ENCODE results near the gene FADD. TPM values are rescaled to one million over a fixed set of nuclear protein-coding genes. Genes with fewer than 3 reads are reported as not detected.

The FADD gene
- total and polyA plus RNA-seq, 2 donors from 2014 or later = 27.8 to 31.5 TPM

- Histone ChIP-seq H3K4me1 (ENCODE audit: control insufficient read depth in 2 of 3, insufficient read depth in 2 of 3, low read depth in 1 of 3, low read length in 3 of 3) (peaks cover 0 to under 1% (median 0%) of the 10 kb centered on the region in 3 donors), H3K9ac (ENCODE audit: low read length in 3 of 3) (no peak overlapping the region), H3K9me3 (ENCODE audit: control insufficient read depth in 2 of 3, insufficient read depth in 1 of 3, low read length in 3 of 3) (peaks cover 0 to 2% (median 0%) of the 10 kb centered on the region in 3 donors), H3K36me3 (ENCODE audit: control insufficient read depth in 2 of 3, insufficient read depth in 3 of 3, low read length in 3 of 3) (no peaks in the 10 kb centered on the region), H3K4me3 (ENCODE audit: low read length in 3 of 3) (no peak overlapping the region), H3K27ac (ENCODE audit: low read depth in 2 of 2, low read length in 2 of 2) (no peak overlapping the region), H3K27me3 (ENCODE audit: control insufficient read depth, insufficient read depth, low read length) (no peaks in the 10 kb centered on the region)
- TF ChIP-seq CTCF (IDR thresholded peaks at IDR 0.05; ENCODE audit: borderline replicate concordance, extremely low read depth, insufficient read depth) = no peak
- DNase-seq = no peak
- no peak for FAIRE-seq
- intact Hi-C loops (cut with DNase I) = loop anchor here (10.0 kb wide), 1 partner anchor 262 kb away; no protein-coding TSS in a partner anchor
Measured at GRCh38 chr11:70186420-70186819, 16.7 kb upstream of the FADD start.

DNA sequence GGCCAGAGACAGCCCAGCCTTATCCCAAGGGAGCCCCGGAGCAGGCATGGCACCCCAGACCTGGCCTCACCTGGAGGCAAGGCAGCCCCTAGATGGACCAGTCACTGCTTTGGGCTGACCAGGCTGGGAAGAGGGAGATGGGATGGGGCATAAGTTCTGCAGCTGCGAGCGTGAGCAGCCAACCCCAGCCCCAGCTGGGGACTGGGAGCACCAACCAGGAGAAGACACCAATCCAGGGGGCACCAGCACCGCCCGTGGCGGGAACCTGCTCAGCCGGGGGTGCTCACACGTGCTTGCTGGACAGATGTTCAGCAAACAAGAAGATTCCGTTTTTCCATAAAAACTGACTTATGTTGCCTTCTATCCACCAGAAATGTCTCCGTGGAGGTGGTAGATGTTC is 16.2 kb upstream of the FADD start:
- H3K36me3 ChIP-seq (ENCODE audit: control insufficient read depth in 2 of 3, insufficient read depth in 3 of 3, low read length in 3 of 3) = no peaks in the 10 kb centered on the region
- H3K27ac ChIP-seq (ENCODE audit: low read depth in 2 of 2, low read length in 2 of 2) = no peak overlapping the region
- DNase-seq (no peak), FAIRE-seq (no peak)
- intact Hi-C loops (cut with DNase I) = loop anchor here (10.0 kb wide), 1 partner anchor 262 kb away; no protein-coding TSS in a partner anchor
- no peak overlapping the region for H3K4me3 ChIP-seq (ENCODE audit: low read length in 3 of 3)
- H3K9me3 ChIP-seq (ENCODE audit: control insufficient read depth in 2 of 3, insufficient read depth in 1 of 3, low read length in 3 of 3) = peaks cover 0 to 2% (median 0%) of the 10 kb centered on the region in 3 donors
- no peak overlapping the region for H3K9ac ChIP-seq (ENCODE audit: low read length in 3 of 3)
- TF ChIP-seq CTCF (IDR thresholded peaks at IDR 0.05; ENCODE audit: borderline replicate concordance, extremely low read depth, insufficient read depth) = no peak
- no peaks in the 10 kb centered on the region for H3K27me3 ChIP-seq (ENCODE audit: control insufficient read depth, insufficient read depth, low read length)
- peaks cover 0 to 2% (median 0%) of the 10 kb centered on the region in 3 donors for H3K4me1 ChIP-seq (ENCODE audit: control insufficient read depth in 2 of 3, insufficient read depth in 2 of 3, low read depth in 1 of 3, low read length in 3 of 3)

DNA sequence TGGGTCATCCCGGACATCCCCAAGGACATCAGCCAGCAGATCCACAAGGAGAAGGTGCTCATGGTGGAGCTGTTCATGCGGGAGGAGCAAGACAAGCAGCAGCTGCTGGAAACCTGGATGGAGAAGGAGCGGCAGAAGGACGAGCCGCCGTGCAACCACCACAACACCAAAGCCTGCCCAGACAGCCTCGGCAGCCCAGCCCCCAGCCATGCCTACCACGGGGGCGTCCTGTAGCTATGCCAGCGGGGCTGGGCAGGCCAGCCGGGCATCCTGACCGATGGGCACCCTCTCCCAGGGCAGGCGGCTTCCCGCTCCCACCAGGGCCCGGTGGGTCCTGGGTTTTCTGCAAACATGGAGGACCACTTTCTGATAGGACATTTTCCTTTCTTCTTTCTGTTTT is 15.3 kb upstream of the FADD start:
- TF ChIP-seq CTCF (IDR thresholded peaks at IDR 0.05; ENCODE audit: borderline replicate concordance, extremely low read depth, insufficient read depth) = no peak

DNA sequence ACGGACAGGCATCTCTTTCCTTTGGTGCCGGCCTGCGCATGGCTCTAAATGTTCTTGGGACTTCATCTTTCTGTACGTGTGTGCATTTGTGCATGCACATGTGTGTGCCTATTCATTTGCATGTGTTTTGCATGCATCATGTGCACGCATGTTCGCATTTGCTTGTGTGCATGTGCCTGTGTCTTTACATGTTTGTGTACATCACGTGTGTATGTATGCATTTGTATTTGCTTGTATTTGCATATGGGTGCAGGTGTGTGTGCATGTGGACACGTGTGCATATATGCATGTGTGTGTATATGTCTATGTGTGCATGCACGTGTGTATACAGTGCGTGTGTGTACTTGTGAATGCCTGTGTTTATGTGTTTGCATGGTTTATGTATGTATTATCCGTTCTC is 13.5 kb upstream of the FADD start:
- TF ChIP-seq CTCF (IDR thresholded peaks at IDR 0.05; ENCODE audit: borderline replicate concordance, extremely low read depth, insufficient read depth) = no peak
- intact Hi-C loops (cut with DNase I) = loop anchor here (10.0 kb wide), 2 partner anchors 265 to 495 kb away; no protein-coding TSS in a partner anchor
- peaks cover 0 to 2% (median 0%) of the 10 kb centered on the region in 3 donors for H3K4me1 ChIP-seq (ENCODE audit: control insufficient read depth in 2 of 3, insufficient read depth in 2 of 3, low read depth in 1 of 3, low read length in 3 of 3)
- no peak overlapping the region for H3K27ac ChIP-seq (ENCODE audit: low read depth in 2 of 2, low read length in 2 of 2)
- DNase-seq (no peak), FAIRE-seq (no peak)
- no peaks in the 10 kb centered on the region for H3K27me3 ChIP-seq (ENCODE audit: control insufficient read depth, insufficient read depth, low read length)
- H3K36me3 ChIP-seq (ENCODE audit: control insufficient read depth in 2 of 3, insufficient read depth in 3 of 3, low read length in 3 of 3) = no peaks in the 10 kb centered on the region
- no peak overlapping the region for H3K4me3 ChIP-seq (ENCODE audit: low read length in 3 of 3)
- peaks cover 0 to 2% (median 0%) of the 10 kb centered on the region in 3 donors for H3K9me3 ChIP-seq (ENCODE audit: control insufficient read depth in 2 of 3, insufficient read depth in 1 of 3, low read length in 3 of 3)
- no peak overlapping the region for H3K9ac ChIP-seq (ENCODE audit: low read length in 3 of 3)

More for the DNA sequence above, 15.3 kb upstream of the FADD start:
- intact Hi-C loops (cut with DNase I) = loop anchor here (10.0 kb wide), 1 partner anchor 263 kb away; no protein-coding TSS in a partner anchor
- Histone ChIP-seq H3K4me3 (ENCODE audit: low read length in 3 of 3) (no peak overlapping the region), H3K9me3 (ENCODE audit: control insufficient read depth in 2 of 3, insufficient read depth in 1 of 3, low read length in 3 of 3) (peaks cover 0 to 2% (median 0%) of the 10 kb centered on the region in 3 donors), H3K27me3 (ENCODE audit: control insufficient read depth, insufficient read depth, low read length) (no peaks in the 10 kb centered on the region), H3K4me1 (ENCODE audit: control insufficient read depth in 2 of 3, insufficient read depth in 2 of 3, low read depth in 1 of 3, low read length in 3 of 3) (peaks cover 0 to 2% (median 0%) of the 10 kb centered on the region in 3 donors), H3K27ac (ENCODE audit: low read depth in 2 of 2, low read length in 2 of 2) (no peak overlapping the region), H3K36me3 (ENCODE audit: control insufficient read depth in 2 of 3, insufficient read depth in 3 of 3, low read length in 3 of 3) (no peaks in the 10 kb centered on the region), H3K9ac (ENCODE audit: low read length in 3 of 3) (no peak overlapping the region)
- FAIRE-seq (no peak), DNase-seq (no peak)
